GM13977 (cell line): ENCODE measurements around the gene UFD1.

Experiments used
- DNase-seq: peaks from one replicate; pipeline ENCODE4 v3.0.0; 2012; ENCODE audit warnings: low spot score
- in situ Hi-C: fragments of 300-500 bp; cut with MboI; formaldehyde crosslinking; loops from one replicate; pipeline ENCODE4 v1.12.0; 2022; ENCODE audit warnings: low sequenced_read_pairs, low pct_unique_long_range_greater_than_20kb, mixed read lengths, inconsistent platforms; ENCODE audit not compliant: unreplicated experiment
- TF ChIP-seq, protein P1 (sequence below): IDR thresholded peaks from 2 replicates; pipeline ENCODE4 v1.5.1; 2012; ENCODE audit warnings: mild to moderate bottlenecking, control low read depth; ENCODE audit not compliant: insufficient read depth; ENCODE audit errors: extremely low read depth, missing control alignments

UFD1 gene

GRCh38 chr22:19492504-19493174, 13.6 kb upstream of the UFD1 start:
- TF ChIP-seq, protein P1, sequence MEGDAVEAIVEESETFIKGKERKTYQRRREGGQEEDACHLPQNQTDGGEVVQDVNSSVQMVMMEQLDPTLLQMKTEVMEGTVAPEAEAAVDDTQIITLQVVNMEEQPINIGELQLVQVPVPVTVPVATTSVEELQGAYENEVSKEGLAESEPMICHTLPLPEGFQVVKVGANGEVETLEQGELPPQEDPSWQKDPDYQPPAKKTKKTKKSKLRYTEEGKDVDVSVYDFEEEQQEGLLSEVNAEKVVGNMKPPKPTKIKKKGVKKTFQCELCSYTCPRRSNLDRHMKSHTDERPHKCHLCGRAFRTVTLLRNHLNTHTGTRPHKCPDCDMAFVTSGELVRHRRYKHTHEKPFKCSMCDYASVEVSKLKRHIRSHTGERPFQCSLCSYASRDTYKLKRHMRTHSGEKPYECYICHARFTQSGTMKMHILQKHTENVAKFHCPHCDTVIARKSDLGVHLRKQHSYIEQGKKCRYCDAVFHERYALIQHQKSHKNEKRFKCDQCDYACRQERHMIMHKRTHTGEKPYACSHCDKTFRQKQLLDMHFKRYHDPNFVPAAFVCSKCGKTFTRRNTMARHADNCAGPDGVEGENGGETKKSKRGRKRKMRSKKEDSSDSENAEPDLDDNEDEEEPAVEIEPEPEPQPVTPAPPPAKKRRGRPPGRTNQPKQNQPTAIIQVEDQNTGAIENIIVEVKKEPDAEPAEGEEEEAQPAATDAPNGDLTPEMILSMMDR: no peak
- DNase-seq: no peak
- in situ Hi-C loops: no loop called here

GRCh38 chr22:19490628-19491230, 11.7 kb upstream of the UFD1 start:
- in situ Hi-C loops: no loop called here
- no peak for DNase-seq
- TF ChIP-seq, protein P1: no peak

GRCh38 chr22:19488884-19489843, 10.2 kb upstream of the UFD1 start:
- TF ChIP-seq, protein P1: no peak
- in situ Hi-C loops: no loop called here
- no peak for DNase-seq

DNA sequence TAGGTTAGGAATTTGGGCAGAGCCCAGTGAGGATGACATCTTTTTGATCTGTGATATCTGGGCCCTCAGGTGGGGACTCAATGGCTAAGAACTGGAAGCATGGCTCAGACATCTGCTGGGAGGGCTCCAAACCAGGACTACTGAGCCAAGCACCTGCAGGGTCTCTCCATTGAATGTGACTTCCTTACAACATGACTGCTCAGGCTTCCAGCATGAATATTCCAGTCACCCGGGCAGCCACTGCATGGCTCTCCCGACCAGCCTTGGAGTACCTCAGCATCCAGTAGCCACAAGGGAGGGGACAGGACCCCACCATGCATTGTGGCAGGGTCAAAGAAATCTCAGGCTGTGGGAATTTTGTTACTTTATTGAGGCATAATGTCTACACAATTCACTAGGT, 9.3 kb upstream of the UFD1 start:
- in situ Hi-C loops: no loop called here
- no peak for DNase-seq
- TF ChIP-seq, protein P1: no peak

GRCh38 chr22:19483481-19484244, 4.7 kb upstream of the UFD1 start:
- TF ChIP-seq, protein P1: no peak
- in situ Hi-C loops: no loop called here
- no peak for DNase-seq

DNA sequence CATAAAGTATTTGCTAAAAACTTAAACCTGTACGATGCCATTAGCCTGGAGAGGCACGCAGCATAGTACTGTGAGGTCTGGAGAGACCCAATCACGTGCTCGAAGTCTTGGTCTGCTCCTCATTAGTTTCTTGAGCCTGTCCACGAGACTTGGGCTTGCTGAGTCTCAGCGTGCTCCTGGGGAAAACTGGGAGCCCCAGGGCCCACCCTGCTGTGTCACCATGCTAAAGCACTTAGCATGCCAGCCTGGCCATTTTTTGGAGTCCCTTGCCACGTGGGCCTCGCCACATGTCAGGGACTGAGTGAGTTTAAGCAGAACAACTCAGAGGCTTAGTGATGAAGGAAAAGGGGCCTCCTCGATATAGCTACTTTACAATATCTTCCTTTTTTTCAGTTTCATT, 3.3 kb upstream of the UFD1 start:
- TF ChIP-seq, protein P1: no peak
- DNase-seq: no peak
- in situ Hi-C loops: no loop called here
